ENCODE results near the gene EGLN2. TPM values are rescaled to one million over a fixed set of nuclear protein-coding genes. Genes with fewer than 3 reads are reported as not detected.
A peak's percentile ranks its signal among the peaks of the same experiment; 100 is the strongest.

The EGLN2 gene
- total and polyA plus RNA-seq, 9 of the 15 experiments (the other 6 are each of a cell fraction or from before 2014, with no cell fraction given), result 9.6 to 114 (median 71.0) TPM

DNA sequence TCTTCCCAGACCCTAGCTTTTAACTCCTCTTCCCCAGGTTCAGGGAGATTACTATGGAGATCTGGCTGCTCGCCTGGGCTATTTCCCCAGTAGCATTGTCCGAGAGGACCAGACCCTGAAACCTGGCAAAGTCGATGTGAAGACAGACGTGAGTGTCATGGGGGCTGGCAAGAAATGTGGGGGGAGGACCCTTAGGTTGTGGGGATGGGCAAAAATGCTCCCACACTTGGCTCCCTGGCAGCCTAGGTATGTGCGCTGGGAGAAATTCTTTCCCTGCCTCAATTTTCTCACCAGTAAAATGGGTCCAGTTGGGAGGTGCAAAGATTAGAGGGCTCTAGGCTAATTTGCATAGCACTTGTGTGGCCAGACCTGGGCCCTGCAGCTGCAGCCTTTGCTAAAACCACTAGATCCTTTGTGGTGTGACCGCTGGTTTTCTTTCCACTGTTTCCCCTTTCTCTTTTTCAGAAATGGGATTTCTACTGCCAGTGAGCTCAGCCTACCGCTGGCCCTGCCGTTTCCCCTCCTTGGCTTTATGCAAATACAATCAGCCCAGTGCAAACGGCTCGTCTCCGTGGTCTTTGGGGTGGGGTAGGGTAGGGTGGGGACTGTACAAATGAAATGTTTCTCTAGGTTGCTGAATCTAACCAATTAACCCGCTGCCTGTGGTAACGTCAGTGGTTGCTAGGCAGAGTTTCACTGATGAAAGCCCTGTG, 21.9 kb upstream of the EGLN2 start (continued):
- TF ChIP-seq, protein P1, sequence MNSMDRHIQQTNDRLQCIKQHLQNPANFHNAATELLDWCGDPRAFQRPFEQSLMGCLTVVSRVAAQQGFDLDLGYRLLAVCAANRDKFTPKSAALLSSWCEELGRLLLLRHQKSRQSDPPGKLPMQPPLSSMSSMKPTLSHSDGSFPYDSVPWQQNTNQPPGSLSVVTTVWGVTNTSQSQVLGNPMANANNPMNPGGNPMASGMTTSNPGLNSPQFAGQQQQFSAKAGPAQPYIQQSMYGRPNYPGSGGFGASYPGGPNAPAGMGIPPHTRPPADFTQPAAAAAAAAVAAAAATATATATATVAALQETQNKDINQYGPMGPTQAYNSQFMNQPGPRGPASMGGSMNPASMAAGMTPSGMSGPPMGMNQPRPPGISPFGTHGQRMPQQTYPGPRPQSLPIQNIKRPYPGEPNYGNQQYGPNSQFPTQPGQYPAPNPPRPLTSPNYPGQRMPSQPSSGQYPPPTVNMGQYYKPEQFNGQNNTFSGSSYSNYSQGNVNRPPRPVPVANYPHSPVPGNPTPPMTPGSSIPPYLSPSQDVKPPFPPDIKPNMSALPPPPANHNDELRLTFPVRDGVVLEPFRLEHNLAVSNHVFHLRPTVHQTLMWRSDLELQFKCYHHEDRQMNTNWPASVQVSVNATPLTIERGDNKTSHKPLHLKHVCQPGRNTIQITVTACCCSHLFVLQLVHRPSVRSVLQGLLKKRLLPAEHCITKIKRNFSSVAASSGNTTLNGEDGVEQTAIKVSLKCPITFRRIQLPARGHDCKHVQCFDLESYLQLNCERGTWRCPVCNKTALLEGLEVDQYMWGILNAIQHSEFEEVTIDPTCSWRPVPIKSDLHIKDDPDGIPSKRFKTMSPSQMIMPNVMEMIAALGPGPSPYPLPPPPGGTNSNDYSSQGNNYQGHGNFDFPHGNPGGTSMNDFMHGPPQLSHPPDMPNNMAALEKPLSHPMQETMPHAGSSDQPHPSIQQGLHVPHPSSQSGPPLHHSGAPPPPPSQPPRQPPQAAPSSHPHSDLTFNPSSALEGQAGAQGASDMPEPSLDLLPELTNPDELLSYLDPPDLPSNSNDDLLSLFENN (IDR thresholded peaks at IDR 0.05; ENCODE audit: low read depth in 2 of 2, low read length in 2 of 2), result no peak
- TF ChIP-seq NCOA2 (IDR thresholded peaks at IDR 0.05; ENCODE audit: partially characterized antibody in 2 of 2), result no peak
- TF ChIP-seq ZNF133 (CRISPR knock-in tag; IDR thresholded peaks at IDR 0.05), result no peak
- no peak; the same call in 1 of the 2 replicates for TF ChIP-seq EP300 (IDR thresholded peaks at IDR 0.05; ENCODE audit: low read length)
- TF ChIP-seq, protein P2, sequence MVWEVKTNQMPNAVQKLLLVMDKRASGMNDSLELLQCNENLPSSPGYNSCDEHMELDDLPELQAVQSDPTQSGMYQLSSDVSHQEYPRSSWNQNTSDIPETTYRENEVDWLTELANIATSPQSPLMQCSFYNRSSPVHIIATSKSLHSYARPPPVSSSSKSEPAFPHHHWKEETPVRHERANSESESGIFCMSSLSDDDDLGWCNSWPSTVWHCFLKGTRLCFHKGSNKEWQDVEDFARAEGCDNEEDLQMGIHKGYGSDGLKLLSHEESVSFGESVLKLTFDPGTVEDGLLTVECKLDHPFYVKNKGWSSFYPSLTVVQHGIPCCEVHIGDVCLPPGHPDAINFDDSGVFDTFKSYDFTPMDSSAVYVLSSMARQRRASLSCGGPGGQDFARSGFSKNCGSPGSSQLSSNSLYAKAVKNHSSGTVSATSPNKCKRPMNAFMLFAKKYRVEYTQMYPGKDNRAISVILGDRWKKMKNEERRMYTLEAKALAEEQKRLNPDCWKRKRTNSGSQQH (CRISPR knock-in tag; IDR thresholded peaks at IDR 0.05), result no peak
- no peak for TF ChIP-seq ZNF124 (CRISPR knock-in tag; IDR thresholded peaks at IDR 0.05)
- TF ChIP-seq, protein P3, sequence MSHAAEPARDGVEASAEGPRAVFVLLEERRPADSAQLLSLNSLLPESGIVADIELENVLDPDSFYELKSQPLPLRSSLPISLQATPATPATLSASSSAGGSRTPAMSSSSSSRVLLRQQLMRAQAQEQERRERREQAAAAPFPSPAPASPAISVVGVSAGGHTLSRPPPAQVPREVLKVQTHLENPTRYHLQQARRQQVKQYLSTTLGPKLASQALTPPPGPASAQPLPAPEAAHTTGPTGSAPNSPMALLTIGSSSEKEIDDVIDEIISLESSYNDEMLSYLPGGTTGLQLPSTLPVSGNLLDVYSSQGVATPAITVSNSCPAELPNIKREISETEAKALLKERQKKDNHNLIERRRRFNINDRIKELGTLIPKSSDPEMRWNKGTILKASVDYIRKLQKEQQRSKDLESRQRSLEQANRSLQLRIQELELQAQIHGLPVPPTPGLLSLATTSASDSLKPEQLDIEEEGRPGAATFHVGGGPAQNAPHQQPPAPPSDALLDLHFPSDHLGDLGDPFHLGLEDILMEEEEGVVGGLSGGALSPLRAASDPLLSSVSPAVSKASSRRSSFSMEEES (CRISPR knock-in tag; IDR thresholded peaks at IDR 0.05), result no peak
- no peak for TF ChIP-seq SMAD3 (CRISPR knock-in tag; conservative IDR thresholded peaks at IDR 0.05)
- no peak for TF ChIP-seq NONO (IDR thresholded peaks at IDR 0.05; ENCODE audit: low read depth in 2 of 2, low read length in 1 of 2)
- TF ChIP-seq SRSF7 (optimal IDR thresholded peaks at IDR 0.05; ENCODE audit: low read depth, low read length), result no peak
- TF ChIP-seq, protein P4, sequence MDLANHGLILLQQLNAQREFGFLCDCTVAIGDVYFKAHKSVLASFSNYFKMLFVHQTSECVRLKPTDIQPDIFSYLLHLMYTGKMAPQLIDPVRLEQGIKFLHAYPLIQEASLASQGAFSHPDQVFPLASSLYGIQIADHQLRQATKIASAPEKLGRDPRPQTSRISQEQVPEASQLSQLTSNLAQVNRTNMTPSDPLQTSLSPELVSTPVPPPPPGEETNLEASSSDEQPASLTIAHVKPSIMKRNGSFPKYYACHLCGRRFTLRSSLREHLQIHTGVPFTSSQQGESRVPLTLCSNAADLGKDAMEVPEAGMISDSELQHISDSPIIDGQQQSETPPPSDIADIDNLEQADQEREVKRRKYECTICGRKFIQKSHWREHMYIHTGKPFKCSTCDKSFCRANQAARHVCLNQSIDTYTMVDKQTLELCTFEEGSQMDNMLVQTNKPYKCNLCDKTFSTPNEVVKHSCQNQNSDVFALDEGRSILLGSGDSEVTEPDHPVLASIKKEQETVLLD (IDR thresholded peaks at IDR 0.05), result 0 out of 2 replicates have a peak, but pooled peaks have one; percentile 46
- no peak for TF ChIP-seq POLR3A (IDR thresholded peaks at IDR 0.05; ENCODE audit: borderline replicate concordance, extremely low read depth, insufficient read depth, insufficient read length)
- no peak for TF ChIP-seq ZNF778 (CRISPR knock-in tag; IDR thresholded peaks at IDR 0.05)
- TF ChIP-seq PHTF2 (CRISPR knock-in tag; IDR thresholded peaks at IDR 0.05), result no peak
- TF ChIP-seq NFYB (IDR thresholded peaks at IDR 0.05; ENCODE audit: extremely low read depth, insufficient read length), result peak; percentile 74
- no peak for TF ChIP-seq ZNF184 (CRISPR knock-in tag; IDR thresholded peaks at IDR 0.05)
- TF ChIP-seq CTBP1 (IDR thresholded peaks at IDR 0.05; ENCODE audit: borderline replicate concordance), result no peak
- TF ChIP-seq HNRNPK (IDR thresholded peaks at IDR 0.05; ENCODE audit: low read depth, low read length, poor library complexity, severe bottlenecking), result no peak
- no peak for TF ChIP-seq JUNB (CRISPR knock-in tag; conservative IDR thresholded peaks at IDR 0.05)
- TF ChIP-seq ZNF668 (CRISPR knock-in tag; IDR thresholded peaks at IDR 0.05), result no peak

Measured in K562 (cell line).